Nephron progenitor cell (in vitro differentiated cells): Measurements from ENCODE around the gene PTPRS.

ENCODE experiments used
- DNase-seq: peaks from one replicate; pipeline ENCODE4 v3.0.0; 2021
- H3K27ac Mint-ChIP-seq: 2 replicates; pipeline ENCODE4 v1.8.0; 2021; ENCODE audit warnings: mild to moderate bottlenecking, moderate library complexity, mixed read lengths
- H3K27me3 Mint-ChIP-seq: 2 replicates; pipeline ENCODE4 v1.8.0; 2021; ENCODE audit warnings: mild to moderate bottlenecking, low read depth, mixed read lengths; ENCODE audit not compliant: poor library complexity
- H3K36me3 Mint-ChIP-seq: 2 replicates; pipeline ENCODE4 v1.8.0; 2021; ENCODE audit warnings: low read depth, mixed read lengths
- H3K4me1 Mint-ChIP-seq: 2 replicates; pipeline ENCODE4 v1.8.0; 2021; ENCODE audit warnings: mixed read lengths
- H3K4me3 Mint-ChIP-seq: 2 replicates; pipeline ENCODE4 v1.8.0; 2021; ENCODE audit warnings: mild to moderate bottlenecking, moderate library complexity, mixed read lengths
- H3K9me3 Mint-ChIP-seq: 2 replicates; pipeline ENCODE4 v1.8.0; 2021; ENCODE audit warnings: mild to moderate bottlenecking, moderate library complexity, mixed read lengths
- TF ChIP-seq, protein P1 (sequence below): fragments of 200-600 bp; sonication (generic); IDR thresholded peaks from 2 replicates; pipeline ENCODE4 v1.5.0; 2021; ENCODE audit warnings: antibody characterized with exemption

PTPRS gene

GRCh38 chr19:5321066-5321642 lies 19.5 kb downstream of the PTPRS start:
- Mint-ChIP-seq H3K4me1 (no peaks in the 10 kb centered on the region), H3K27me3 (peaks cover 3% of the 10 kb centered on the region), H3K9me3 (no peaks in the 10 kb centered on the region), H3K27ac (no peak overlapping the region), H3K4me3 (no peak overlapping the region), H3K36me3 (peaks cover 24% of the 10 kb centered on the region)
- DNase-seq = no peak
- TF ChIP-seq, protein P1, sequence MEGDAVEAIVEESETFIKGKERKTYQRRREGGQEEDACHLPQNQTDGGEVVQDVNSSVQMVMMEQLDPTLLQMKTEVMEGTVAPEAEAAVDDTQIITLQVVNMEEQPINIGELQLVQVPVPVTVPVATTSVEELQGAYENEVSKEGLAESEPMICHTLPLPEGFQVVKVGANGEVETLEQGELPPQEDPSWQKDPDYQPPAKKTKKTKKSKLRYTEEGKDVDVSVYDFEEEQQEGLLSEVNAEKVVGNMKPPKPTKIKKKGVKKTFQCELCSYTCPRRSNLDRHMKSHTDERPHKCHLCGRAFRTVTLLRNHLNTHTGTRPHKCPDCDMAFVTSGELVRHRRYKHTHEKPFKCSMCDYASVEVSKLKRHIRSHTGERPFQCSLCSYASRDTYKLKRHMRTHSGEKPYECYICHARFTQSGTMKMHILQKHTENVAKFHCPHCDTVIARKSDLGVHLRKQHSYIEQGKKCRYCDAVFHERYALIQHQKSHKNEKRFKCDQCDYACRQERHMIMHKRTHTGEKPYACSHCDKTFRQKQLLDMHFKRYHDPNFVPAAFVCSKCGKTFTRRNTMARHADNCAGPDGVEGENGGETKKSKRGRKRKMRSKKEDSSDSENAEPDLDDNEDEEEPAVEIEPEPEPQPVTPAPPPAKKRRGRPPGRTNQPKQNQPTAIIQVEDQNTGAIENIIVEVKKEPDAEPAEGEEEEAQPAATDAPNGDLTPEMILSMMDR = no peak

DNA sequence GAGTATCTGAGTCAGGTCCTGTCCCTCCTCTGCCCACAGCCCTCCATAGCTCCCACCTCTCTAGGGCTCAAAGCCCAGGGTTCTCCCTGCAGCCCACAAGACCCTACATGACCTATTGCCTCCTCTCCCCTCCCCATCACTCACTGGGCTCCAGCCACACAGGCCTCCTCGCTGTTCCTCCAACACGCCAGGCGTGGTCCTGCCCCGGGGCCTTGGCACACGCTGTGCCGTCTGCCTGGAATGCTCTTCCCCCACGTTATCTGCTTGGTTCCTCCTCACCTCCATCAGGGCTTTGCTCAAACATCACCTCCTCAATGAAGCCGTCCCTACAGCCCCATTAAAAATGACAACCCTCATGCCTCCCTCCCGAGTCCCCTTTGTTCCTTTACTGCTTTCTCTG lies 21.1 kb downstream of the PTPRS start:
- no peaks in the 10 kb centered on the region for H3K9me3 Mint-ChIP-seq
- no peaks in the 10 kb centered on the region for H3K4me1 Mint-ChIP-seq
- H3K27me3 Mint-ChIP-seq = peaks cover 3% of the 10 kb centered on the region
- H3K27ac Mint-ChIP-seq = peak overlapping the region; percentile 97
- DNase-seq = no peak
- TF ChIP-seq, protein P1 = no peak
- peaks cover 12% of the 10 kb centered on the region for H3K36me3 Mint-ChIP-seq
- H3K4me3 Mint-ChIP-seq = no peak overlapping the region

GRCh38 chr19:5318306-5318705 lies 22.3 kb downstream of the PTPRS start:
- peaks cover 3% of the 10 kb centered on the region for H3K27me3 Mint-ChIP-seq
- no peak for DNase-seq

DNA sequence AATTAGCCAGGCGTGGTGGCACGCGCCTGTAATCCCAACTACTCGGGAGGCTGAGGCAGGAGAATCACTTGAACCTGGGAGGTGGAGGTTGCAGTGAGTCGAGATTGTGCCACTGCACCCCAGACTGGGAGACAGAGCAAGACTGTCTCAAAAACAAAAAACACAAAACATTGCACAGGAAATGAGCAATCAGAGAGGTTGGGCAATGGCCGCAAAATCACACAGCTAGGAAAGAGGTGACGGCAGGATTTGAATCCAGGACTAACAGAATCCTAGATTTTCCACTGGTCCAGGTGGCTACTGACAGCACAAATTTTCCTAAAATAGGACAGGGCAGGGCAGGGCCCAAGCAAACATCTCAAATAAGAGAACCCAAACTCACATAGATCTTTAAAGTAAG lies 23.3 kb downstream of the PTPRS start:
- TF ChIP-seq, protein P1 = no peak

More at GRCh38 chr19:5318306-5318705, 22.3 kb downstream of the PTPRS start:
- H3K9me3 Mint-ChIP-seq = no peaks in the 10 kb centered on the region
- H3K4me3 Mint-ChIP-seq = no peak overlapping the region
- TF ChIP-seq, protein P1 = no peak
- no peak overlapping the region for H3K27ac Mint-ChIP-seq
- no peaks in the 10 kb centered on the region for H3K4me1 Mint-ChIP-seq
- peaks cover 1% of the 10 kb centered on the region for H3K36me3 Mint-ChIP-seq

DNA sequence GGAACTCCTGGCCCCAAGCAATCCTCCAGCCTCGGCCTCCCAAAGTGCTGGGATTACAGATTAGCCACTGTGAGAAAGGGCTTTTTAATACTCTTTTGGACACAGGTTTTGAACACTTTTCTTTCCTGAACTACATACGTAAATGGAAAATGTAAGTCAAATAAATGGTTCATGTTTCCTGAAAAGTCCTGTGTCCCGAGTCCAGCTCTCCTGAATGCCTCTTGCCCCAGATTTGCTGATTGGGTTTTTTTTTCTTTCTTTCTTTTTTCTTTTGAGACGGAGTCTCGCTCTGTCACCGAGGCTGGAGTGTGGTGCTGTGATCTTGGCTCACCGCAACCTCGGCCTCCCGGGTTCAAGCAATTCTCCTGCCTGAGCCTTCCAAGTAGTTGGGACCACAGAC lies 24.5 kb downstream of the PTPRS start:
- TF ChIP-seq, protein P1 = no peak
- Mint-ChIP-seq H3K9me3 (no peaks in the 10 kb centered on the region), H3K27ac (no peak overlapping the region), H3K4me1 (no peaks in the 10 kb centered on the region), H3K27me3 (no peaks in the 10 kb centered on the region), H3K36me3 (peaks cover 9% of the 10 kb centered on the region), H3K4me3 (no peak overlapping the region)
- no peak for DNase-seq

More for the DNA sequence above, 23.3 kb downstream of the PTPRS start:
- no peaks in the 10 kb centered on the region for H3K9me3 Mint-ChIP-seq
- no peak for DNase-seq
- H3K27me3 Mint-ChIP-seq = no peaks in the 10 kb centered on the region
- no peaks in the 10 kb centered on the region for H3K36me3 Mint-ChIP-seq
- H3K27ac Mint-ChIP-seq = no peak overlapping the region
- no peaks in the 10 kb centered on the region for H3K4me1 Mint-ChIP-seq
- H3K4me3 Mint-ChIP-seq = no peak overlapping the region

DNA sequence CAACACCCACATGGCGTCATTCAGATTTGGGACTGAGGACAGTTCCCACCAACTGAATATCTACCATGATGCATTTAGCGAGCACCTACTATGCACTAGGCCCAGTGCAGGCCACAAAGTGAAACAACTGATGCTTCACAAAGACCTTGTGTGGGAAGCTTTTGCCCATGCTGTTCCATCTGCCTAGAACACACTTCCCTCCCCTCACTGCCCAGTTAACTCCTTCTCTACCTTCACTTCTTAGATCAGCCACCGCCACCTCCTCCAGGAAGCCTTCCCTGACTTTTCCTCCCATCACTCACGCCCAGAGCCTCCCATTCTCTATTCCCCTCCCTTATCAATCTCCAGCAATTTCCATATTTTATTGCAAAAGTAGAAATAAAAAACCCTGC lies 25.7 kb downstream of the PTPRS start:
- Mint-ChIP-seq H3K9me3 (no peaks in the 10 kb centered on the region), H3K36me3 (peaks cover 9% of the 10 kb centered on the region), H3K4me3 (no peak overlapping the region), H3K27ac (peak overlapping the region; percentile 57), H3K27me3 (no peaks in the 10 kb centered on the region), H3K4me1 (no peaks in the 10 kb centered on the region)
- TF ChIP-seq, protein P1 = no peak
- DNase-seq = no peak
